OCI-LY1 (cell line): ENCODE measurements around the gene CLEC16A.

ENCODE experiments used
- H2AFZ ChIP-seq: fragments of 200-600 bp; sonication (generic), shearing (Covaris generic); 2 replicates; pipeline ENCODE4 v1.6.0; 2014; ENCODE audit warnings: antibody characterized with exemption, mild to moderate bottlenecking, low read length
- H3F3A ChIP-seq: fragments of 200-600 bp; sonication (generic), shearing (Covaris generic); 2 replicates; pipeline ENCODE4 v1.6.0; 2014; ENCODE audit warnings: mild to moderate bottlenecking, antibody characterized with exemption, low read length, moderate library complexity; ENCODE audit not compliant: insufficient read depth
- H3K27ac ChIP-seq: fragments of 200-600 bp; sonication (generic); 2 replicates; pipeline ENCODE4 v1.5.1; 2014; ENCODE audit warnings: low read length, mixed run types, mild to moderate bottlenecking, low read depth; ENCODE audit not compliant: poor library complexity, severe bottlenecking
- H3K27me3 ChIP-seq: fragments of 200-600 bp; sonication (generic); 2 replicates; pipeline ENCODE4 v1.6.0; 2014; ENCODE audit warnings: antibody characterized with exemption, mild to moderate bottlenecking, low read length, moderate library complexity; ENCODE audit not compliant: insufficient read depth
- H3K36me3 ChIP-seq: fragments of 200-600 bp; sonication (generic); 2 replicates; pipeline ENCODE4 v1.6.1; 2014; ENCODE audit warnings: mild to moderate bottlenecking, antibody characterized with exemption, low read length, moderate library complexity, mixed read lengths; ENCODE audit not compliant: insufficient read depth
- H3K4me1 ChIP-seq: fragments of 200-600 bp; sonication (generic); 2 replicates; pipeline ENCODE4 v1.5.1; 2014; ENCODE audit warnings: mild to moderate bottlenecking, low read length, moderate library complexity; ENCODE audit not compliant: insufficient read depth, severe bottlenecking
- H3K4me2 ChIP-seq: fragments of 200-600 bp; sonication (generic), shearing (Covaris generic); 2 replicates; pipeline ENCODE4 v1.6.1; 2014; ENCODE audit warnings: low read length
- H3K4me3 ChIP-seq: fragments of 200-600 bp; sonication (generic); 2 replicates; pipeline ENCODE4 v1.5.1; 2014; ENCODE audit warnings: low read length, low read depth, mild to moderate bottlenecking, mixed read lengths; ENCODE audit not compliant: poor library complexity, severe bottlenecking
- H3K79me2 ChIP-seq: fragments of 200-600 bp; shearing (Covaris generic); 2 replicates; pipeline ENCODE4 v1.6.1; 2016; ENCODE audit warnings: mixed run types, low read length, mixed read lengths; ENCODE audit not compliant: insufficient read depth
- H3K9ac ChIP-seq: fragments of 200-600 bp; sonication (generic), shearing (Covaris generic); 2 replicates; pipeline ENCODE4 v1.6.1; 2014; ENCODE audit warnings: mild to moderate bottlenecking, low read length, mixed read lengths
- H3K9me2 ChIP-seq: fragments of 200-600 bp; sonication (generic), shearing (Covaris generic); 2 replicates; pipeline ENCODE4 v1.6.1; 2014; ENCODE audit warnings: low read depth, mild to moderate bottlenecking, low read length, mixed read lengths
- H3K9me3 ChIP-seq: fragments of 200-600 bp; shearing (Covaris generic); 2 replicates; pipeline ENCODE4 v1.6.1; 2014; ENCODE audit warnings: low read length, mixed read lengths
- H4K20me1 ChIP-seq: fragments of 200-600 bp; sonication (generic), shearing (Covaris generic); 2 replicates; pipeline ENCODE4 v1.6.0; 2016; ENCODE audit warnings: mild to moderate bottlenecking, low read length; ENCODE audit not compliant: insufficient read depth
- CTCF ChIP-seq: fragments of 200-600 bp; sonication (generic), shearing (Covaris generic); IDR thresholded peaks from 2 replicates; pipeline ENCODE4 v1.5.1; 2017; ENCODE audit warnings: mild to moderate bottlenecking, antibody characterized with exemption, low read length, moderate library complexity, mixed read lengths
- EZH2 ChIP-seq: fragments of 200-600 bp; sonication (generic), shearing (Covaris generic); IDR thresholded peaks from 2 replicates; pipeline ENCODE4 v1.8.0; 2017; ENCODE audit warnings: borderline replicate concordance, mixed run types, mild to moderate bottlenecking, antibody characterized with exemption, low read length, moderate library complexity, mixed read lengths

Gene CLEC16A

DNA sequence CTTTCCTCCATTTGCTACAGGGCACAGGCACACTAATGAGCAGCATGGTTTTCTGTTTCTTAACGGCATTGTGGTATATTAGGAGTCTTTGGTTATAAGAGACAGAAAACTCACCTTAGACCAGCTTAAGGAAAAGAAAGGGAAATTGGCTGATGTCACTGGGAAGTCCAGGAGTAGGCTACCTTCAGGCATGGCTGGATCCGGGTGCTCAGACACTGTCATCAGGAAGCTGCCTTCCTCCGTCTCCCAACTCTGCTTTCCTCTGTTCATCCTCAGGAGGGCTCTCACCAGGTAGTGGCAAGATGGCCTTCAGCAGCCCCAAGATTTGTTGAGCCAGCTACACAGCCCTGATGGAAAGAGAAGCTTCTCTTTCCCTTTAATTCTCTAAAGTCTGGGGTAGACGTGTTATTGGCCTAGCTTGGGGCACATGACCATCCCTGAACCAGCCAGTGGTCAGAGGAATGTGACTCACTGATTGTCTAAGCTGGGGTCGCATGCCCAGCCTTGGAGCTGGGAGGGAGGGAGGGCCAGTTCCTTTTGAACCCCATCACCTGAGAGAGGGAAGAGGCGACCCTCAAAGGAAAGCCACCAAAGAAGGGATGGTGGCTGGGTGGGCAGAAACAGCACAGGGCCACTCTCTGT lies 117.4 kb downstream of the CLEC16A start:
- Histone ChIP-seq H4K20me1 (no peaks in the 10 kb centered on the region), H3K4me1 (peaks cover 29% of the 10 kb centered on the region), H3K4me2 (no peak overlapping the region), H3K36me3 (peaks cover 25% of the 10 kb centered on the region; the same call in 1 of the 2 replicates), H3K79me2 (no peaks in the 10 kb centered on the region), H3K27ac (peak overlapping the region; percentile 18), H3K4me3 (no peak overlapping the region), H2AFZ (no peak overlapping the region), H3K9ac (no peak overlapping the region), H3K9me3 (no peaks in the 10 kb centered on the region), H3K9me2 (no peaks in the 10 kb centered on the region), H3F3A (no peaks in the 10 kb centered on the region), H3K27me3 (no peaks in the 10 kb centered on the region)
- TF ChIP-seq CTCF (no peak), EZH2 (no peak)

- TF ChIP-seq CTCF = no peak
- no peak overlapping the region for H3K9ac ChIP-seq
- H3K36me3 ChIP-seq = peaks cover 25% of the 10 kb centered on the region; the same call in 1 of the 2 replicates
- H3K79me2 ChIP-seq = no peaks in the 10 kb centered on the region
- H3K27me3 ChIP-seq = no peaks in the 10 kb centered on the region
- H3F3A ChIP-seq = no peaks in the 10 kb centered on the region
- H2AFZ ChIP-seq = no peak overlapping the region
- H3K4me1 ChIP-seq = peaks cover 26% of the 10 kb centered on the region
- H3K9me3 ChIP-seq = no peaks in the 10 kb centered on the region
- no peaks in the 10 kb centered on the region for H3K9me2 ChIP-seq
- H3K4me3 ChIP-seq = no peak overlapping the region
- peak overlapping the region; percentile 56 for H3K27ac ChIP-seq
- no peaks in the 10 kb centered on the region for H4K20me1 ChIP-seq
- H3K4me2 ChIP-seq = no peak overlapping the region
These were observed 119.3 kb downstream of the CLEC16A start for GRCh38 chr16:11063448-11064201.

DNA sequence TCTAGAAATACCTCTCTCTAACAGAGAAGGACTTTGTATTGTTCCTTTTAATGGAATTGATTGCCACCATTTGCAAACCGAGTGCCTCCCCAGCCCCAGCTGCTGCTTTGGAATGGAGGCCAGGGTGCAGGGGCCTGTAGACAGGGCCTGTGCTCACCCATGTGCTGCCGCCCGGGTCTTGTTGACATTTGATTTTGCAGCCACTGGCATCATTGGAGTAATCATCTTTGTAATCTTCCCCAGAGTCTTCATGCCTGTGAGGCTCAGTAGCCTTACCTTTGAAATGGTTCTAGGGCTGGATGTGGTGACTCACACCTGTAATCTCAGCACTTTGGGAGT lies 119.8 kb downstream of the CLEC16A start:
- Histone ChIP-seq H3K9me3 (no peaks in the 10 kb centered on the region), H3K4me3 (no peak overlapping the region), H3K9me2 (no peaks in the 10 kb centered on the region), H3K36me3 (peaks cover 25% of the 10 kb centered on the region; the same call in 1 of the 2 replicates), H3K79me2 (no peaks in the 10 kb centered on the region), H3K4me2 (no peak overlapping the region), H3K4me1 (peaks cover 21% of the 10 kb centered on the region), H3F3A (no peaks in the 10 kb centered on the region), H3K27ac (no peak overlapping the region), H3K27me3 (no peaks in the 10 kb centered on the region), H2AFZ (no peak overlapping the region), H4K20me1 (no peaks in the 10 kb centered on the region), H3K9ac (no peak overlapping the region)
- TF ChIP-seq CTCF (no peak), EZH2 (no peak)
